Measurements from ENCODE around the gene CMYA5. TPM values are rescaled to one million over a fixed set of nuclear protein-coding genes. Genes with fewer than 3 reads are reported as not detected.

Gene CMYA5
- total and polyA plus RNA-seq, 9 of the 15 experiments (the other 6 are each of a cell fraction or from before 2014, with no cell fraction given) = 0.18 to 1.1 (median 0.32) TPM

DNA sequence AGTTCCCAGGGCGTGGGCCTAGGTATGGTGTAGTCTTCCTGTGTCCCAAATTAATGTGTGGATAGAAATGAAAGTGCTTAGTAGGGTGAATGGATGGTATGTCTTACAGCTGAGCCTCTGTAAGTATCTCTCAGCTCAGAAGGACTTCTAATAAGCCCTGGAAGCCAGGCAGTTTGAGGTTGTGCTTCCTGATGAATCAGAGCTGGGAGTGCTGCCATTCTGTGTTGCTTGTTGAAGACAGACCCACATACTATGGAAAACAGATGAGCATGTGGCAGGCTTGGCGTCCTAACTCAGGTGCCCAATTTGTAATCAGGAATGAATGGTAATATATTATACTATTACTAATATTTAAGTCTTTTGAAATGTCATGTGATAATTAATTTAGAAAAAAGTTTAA is 69.8 kb downstream of the CMYA5 start (continued):
- TF ChIP-seq, protein P1, sequence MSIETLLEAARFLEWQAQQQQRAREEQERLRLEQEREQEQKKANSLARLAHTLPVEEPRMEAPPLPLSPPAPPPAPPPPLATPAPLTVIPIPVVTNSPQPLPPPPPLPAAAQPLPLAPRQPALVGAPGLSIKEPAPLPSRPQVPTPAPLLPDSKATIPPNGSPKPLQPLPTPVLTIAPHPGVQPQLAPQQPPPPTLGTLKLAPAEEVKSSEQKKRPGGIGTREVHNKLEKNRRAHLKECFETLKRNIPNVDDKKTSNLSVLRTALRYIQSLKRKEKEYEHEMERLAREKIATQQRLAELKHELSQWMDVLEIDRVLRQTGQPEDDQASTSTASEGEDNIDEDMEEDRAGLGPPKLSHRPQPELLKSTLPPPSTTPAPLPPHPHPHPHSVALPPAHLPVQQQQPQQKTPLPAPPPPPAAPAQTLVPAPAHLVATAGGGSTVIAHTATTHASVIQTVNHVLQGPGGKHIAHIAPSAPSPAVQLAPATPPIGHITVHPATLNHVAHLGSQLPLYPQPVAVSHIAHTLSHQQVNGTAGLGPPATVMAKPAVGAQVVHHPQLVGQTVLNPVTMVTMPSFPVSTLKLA (conservative IDR thresholded peaks at IDR 0.05) = no peak
- TF ChIP-seq TFAM (CRISPR knock-in tag; conservative IDR thresholded peaks at IDR 0.05) = no peak
- TF ChIP-seq ZFPM2 (CRISPR knock-in tag; IDR thresholded peaks at IDR 0.05) = no peak
- no peak for TF ChIP-seq GTF2F1 (IDR thresholded peaks at IDR 0.05; ENCODE audit: low read depth, low read length)
- no peak for TF ChIP-seq SMARCB1 (IDR thresholded peaks at IDR 0.05; ENCODE audit: insufficient read length, low read depth)
- TF ChIP-seq, protein P2, sequence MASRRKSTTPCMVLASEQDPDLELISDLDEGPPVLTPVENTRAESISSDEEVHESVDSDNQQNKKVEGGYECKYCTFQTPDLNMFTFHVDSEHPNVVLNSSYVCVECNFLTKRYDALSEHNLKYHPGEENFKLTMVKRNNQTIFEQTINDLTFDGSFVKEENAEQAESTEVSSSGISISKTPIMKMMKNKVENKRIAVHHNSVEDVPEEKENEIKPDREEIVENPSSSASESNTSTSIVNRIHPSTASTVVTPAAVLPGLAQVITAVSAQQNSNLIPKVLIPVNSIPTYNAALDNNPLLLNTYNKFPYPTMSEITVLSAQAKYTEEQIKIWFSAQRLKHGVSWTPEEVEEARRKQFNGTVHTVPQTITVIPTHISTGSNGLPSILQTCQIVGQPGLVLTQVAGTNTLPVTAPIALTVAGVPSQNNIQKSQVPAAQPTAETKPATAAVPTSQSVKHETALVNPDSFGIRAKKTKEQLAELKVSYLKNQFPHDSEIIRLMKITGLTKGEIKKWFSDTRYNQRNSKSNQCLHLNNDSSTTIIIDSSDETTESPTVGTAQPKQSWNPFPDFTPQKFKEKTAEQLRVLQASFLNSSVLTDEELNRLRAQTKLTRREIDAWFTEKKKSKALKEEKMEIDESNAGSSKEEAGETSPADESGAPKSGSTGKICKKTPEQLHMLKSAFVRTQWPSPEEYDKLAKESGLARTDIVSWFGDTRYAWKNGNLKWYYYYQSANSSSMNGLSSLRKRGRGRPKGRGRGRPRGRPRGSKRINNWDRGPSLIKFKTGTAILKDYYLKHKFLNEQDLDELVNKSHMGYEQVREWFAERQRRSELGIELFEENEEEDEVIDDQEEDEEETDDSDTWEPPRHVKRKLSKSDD (conservative IDR thresholded peaks at IDR 0.05; ENCODE audit: low read length) = no peak
- no peak for TF ChIP-seq U2AF2 (optimal IDR thresholded peaks at IDR 0.05; ENCODE audit: low read depth, low read length)
- TF ChIP-seq SAP30 (IDR thresholded peaks at IDR 0.05; ENCODE audit: borderline replicate concordance, insufficient read depth, low read depth, low read length, poor library complexity, severe bottlenecking) = no peak
- TF ChIP-seq KLF16 (IDR thresholded peaks at IDR 0.05) = no peak
- TF ChIP-seq ZBTB1 (CRISPR knock-in tag; IDR thresholded peaks at IDR 0.05; ENCODE audit: borderline replicate concordance, low read depth) = no peak

Data from K562 (cell line).